HEK293 (cell line): ENCODE data around the gene PKM.

ENCODE experiments used
- CTCF ChIP-seq: fragments of 450-650 bp; formaldehyde crosslinking; IDR thresholded peaks from 2 replicates; pipeline ENCODE4 v1.5.1; 2016; ENCODE audit warnings: missing biosample characterization, missing genetic modification characterization
- MEIS1 ChIP-seq: sonication (generic); formaldehyde crosslinking; IDR thresholded peaks from 2 replicates; pipeline ENCODE4 v1.8.1; 2022; ENCODE audit warnings: missing genetic modification reagents, mild to moderate bottlenecking, borderline replicate concordance
- ZNF302 ChIP-seq: fragments of 450-650 bp; formaldehyde crosslinking; IDR thresholded peaks from 2 replicates; pipeline ENCODE4 v1.5.1; 2016; ENCODE audit warnings: missing biosample characterization, missing genetic modification characterization, low read depth

- no peak for TF ChIP-seq CTCF
- no peak for TF ChIP-seq ZNF302 (tag by site-specific recombination)
- no peak for TF ChIP-seq MEIS1 (CRISPR knock-in tag)
These were observed 33.3 kb downstream of the PKM start, which contains the start of gene GRAMD2A for GRCh38 chr15:72197460-72198355.
